Esophagus muscularis mucosa (tissue), 4 donors: ENCODE measurements around the gene KCNAB3. TPM values are rescaled to one million over a fixed set of nuclear protein-coding genes. Genes with fewer than 3 reads are reported as not detected.
A peak's percentile ranks its signal among the peaks of the same experiment; 100 is the strongest.

ENCODE experiments used
- DNase-seq: peaks from one replicate; pipeline ENCODE4 v3.0.0-alpha.2; 2017; ENCODE audit errors: extremely low spot score
- H3K27ac ChIP-seq, 4 donors: fragments of 200-600 bp; sonication (generic); replicated peaks in 1 of 4; 1 replicate in 3 of 4; 2 replicates in 1 of 4; pipeline ENCODE4 v1.5.1; 2016 to 2019; ENCODE audit warnings: mild to moderate bottlenecking in 1 of 4
- H3K27me3 ChIP-seq, 4 donors: fragments of 200-600 bp; sonication (generic); one replicate each; pipeline versions ENCODE4 v1.5.1 to v1.6.0; 2016 to 2019
- H3K36me3 ChIP-seq, 4 donors: fragments of 200-600 bp; sonication (generic); one replicate each; pipeline ENCODE4 v1.5.1; 2016 to 2019
- H3K4me1 ChIP-seq, 4 donors: fragments of 200-600 bp; sonication (generic); one replicate each; pipeline ENCODE4 v1.5.1; 2016 to 2019
- H3K4me3 ChIP-seq, 4 donors: fragments of 200-600 bp; sonication (generic); 1 replicate in 2 of 4; 2 replicates in 2 of 4; pipeline ENCODE4 v1.5.1; 2016 to 2019; ENCODE audit warnings: mild to moderate bottlenecking in 4 of 4, moderate library complexity in 1 of 4
- H3K9me3 ChIP-seq, 4 donors: fragments of 200-600 bp; sonication (generic); 1 replicate in 3 of 4; 2 replicates in 1 of 4; pipeline ENCODE4 v1.5.1; 2016 to 2019
- CTCF ChIP-seq, 3 experiments: fragments of 200-600 bp in 2 of 3; fragments of 450-650 bp in 1 of 3; sonication (generic) in 2 of 3; IDR thresholded peaks; one replicate each; pipeline ENCODE4 v1.5.1; 2017 to 2019; ENCODE audit warnings: antibody characterized with exemption in 3 of 3, mild to moderate bottlenecking in 2 of 3, moderate library complexity in 1 of 3
- EP300 ChIP-seq: sonication (generic); formaldehyde crosslinking; IDR thresholded peaks from one replicate; pipeline ENCODE4 v1.6.1; 2017; ENCODE audit warnings: antibody characterized with exemption
- POLR2A ChIP-seq: fragments of 450-650 bp; IDR thresholded peaks from one replicate; pipeline ENCODE4 v1.6.1; 2017; ENCODE audit warnings: antibody characterized with exemption, moderate library complexity, mild to moderate bottlenecking, low read depth
- POLR2AphosphoS5 ChIP-seq, 2 donors: sonication (generic); formaldehyde crosslinking; IDR thresholded peaks; one replicate each; pipeline ENCODE4 v1.6.1; 2017; ENCODE audit warnings: antibody characterized with exemption in 2 of 2
- WGBS: methylation state at CpG from one replicate; pipeline ENCODE4 v1.1.5; 2018; 5-methylcytosine and 5-hydroxymethylcytosine counted together
- intact Hi-C: fragments of 100-400 bp; cut with DNase I; formaldehyde crosslinking; loops from one replicate; pipeline ENCODE4 v1.15.1; 2023
- total RNA-seq, 4 donors: library from RNA; depleted of rRNA; stranded (reverse); fragments of >200 nt; gene quantifications; one replicate each; pipeline versions ENCODE4 v1.1.0 to v1.2.1, GENCODE V29; 2016

Gene KCNAB3
- total RNA-seq, 4 donors from 2014 or later, result 0.23 to 1.2 (median 0.41) TPM

DNA sequence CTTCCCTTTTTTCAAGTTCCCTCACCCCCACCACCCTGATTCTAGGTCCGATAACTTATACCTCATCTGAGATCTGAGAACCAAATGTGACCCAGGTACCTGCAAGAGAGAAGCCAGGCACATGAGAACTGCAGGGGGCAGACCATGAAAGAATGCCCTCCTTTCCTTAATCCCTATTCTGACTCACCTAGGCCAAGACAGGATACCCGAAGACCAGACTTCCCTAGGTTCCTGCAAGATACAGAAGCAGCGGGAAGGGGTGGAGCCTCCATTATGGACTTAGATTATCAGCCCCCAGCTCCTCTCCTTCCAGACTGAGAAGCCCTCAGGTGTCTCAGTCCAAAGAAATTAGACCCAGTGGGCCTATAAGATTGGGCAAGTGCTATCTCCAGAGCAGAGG lies 2.1 kb downstream of the KCNAB3 start:
- Histone ChIP-seq H3K27ac (no peak overlapping the region), H3K27me3 (peaks cover 0 to 20% (median 5%) of the 10 kb centered on the region in 4 donors), H3K4me1 (peaks cover 12 to 38% (median 36%) of the 10 kb centered on the region in 4 donors), H3K36me3 (peaks cover 0 to 9% (median 0%) of the 10 kb centered on the region in 4 donors), H3K4me3 (no peak overlapping the region), H3K9me3 (no peaks in the 10 kb centered on the region)
- WGBS, result 83% methylated on average over 3 of the region's 3 CpGs
- DNase-seq, result no peak
- TF ChIP-seq CTCF (IDR thresholded peaks at IDR 0.05) (no peak), POLR2A (no peak), EP300 (no peak), POLR2AphosphoS5 (IDR thresholded peaks at IDR 0.05) (no peak)
- intact Hi-C loops, result no loop called here

DNA sequence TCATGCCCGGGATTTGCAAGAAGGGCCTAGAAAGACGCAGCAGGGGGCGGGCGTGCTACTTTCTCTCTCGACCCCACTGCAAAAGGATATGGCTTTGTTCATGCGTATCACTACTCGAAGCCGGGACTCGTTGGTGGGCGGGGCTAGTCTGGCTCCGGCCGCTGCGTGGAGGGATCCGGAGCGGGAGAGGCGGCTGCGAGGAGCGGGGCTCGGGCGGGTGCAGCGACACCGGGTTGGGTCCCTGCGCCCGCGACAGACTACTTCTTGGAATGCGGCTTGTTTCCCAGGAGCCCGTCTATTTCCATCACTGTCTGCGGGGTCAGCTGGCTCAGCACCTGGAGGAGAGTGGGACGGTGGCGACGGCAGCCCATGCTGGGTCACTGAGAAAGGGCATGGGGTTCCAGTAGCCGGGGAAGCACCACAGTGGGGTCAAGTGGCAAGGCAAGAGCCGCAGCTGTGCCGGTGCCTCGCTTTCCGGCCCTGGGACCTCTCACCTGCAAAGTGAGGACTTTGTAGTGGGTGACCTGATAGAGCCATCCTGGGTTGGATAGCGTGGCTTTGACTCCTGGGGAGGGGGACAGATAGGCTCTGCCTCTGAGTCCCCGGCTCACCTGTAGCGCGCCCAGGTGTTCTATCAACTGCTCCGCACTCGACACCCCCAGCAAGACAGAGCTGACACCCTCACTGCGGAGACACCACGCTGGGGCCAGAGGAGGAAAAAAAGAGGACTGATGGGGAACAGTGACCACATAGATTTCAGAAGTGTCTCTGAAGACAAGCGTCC lies 6.6 kb downstream of the KCNAB3 start:
- WGBS, result 28% methylated on average over 44 of the region's 45 CpGs
- Histone ChIP-seq H3K4me1 (peaks cover 6 to 17% (median 15%) of the 10 kb centered on the region in 4 donors), H3K36me3 (no peaks in the 10 kb centered on the region), H3K27me3 (no peaks in the 10 kb centered on the region), H3K9me3 (no peaks in the 10 kb centered on the region), H3K4me3 (peak overlapping the region; percentile 53 to 63 (median 56)), H3K27ac (peak overlapping the region; percentile 50 to 68 (median 56))
- DNase-seq, result peak; percentile 96
- intact Hi-C loops, result no loop called here
- TF ChIP-seq EP300, result no peak
- peak; percentile 84 to 85 for TF ChIP-seq POLR2AphosphoS5 (IDR thresholded peaks at IDR 0.05)
- TF ChIP-seq POLR2A, result no peak
- TF ChIP-seq CTCF (IDR thresholded peaks at IDR 0.05), result no peak

- Histone ChIP-seq H3K9me3 (no peaks in the 10 kb centered on the region), H3K27ac (peak overlapping the region; percentile 50 to 68 (median 56)), H3K4me3 (peak overlapping the region; percentile 53 to 63 (median 56)), H3K36me3 (no peaks in the 10 kb centered on the region), H3K27me3 (no peaks in the 10 kb centered on the region), H3K4me1 (peaks cover 6 to 17% (median 15%) of the 10 kb centered on the region in 4 donors)
- DNase-seq, result no peak
- intact Hi-C loops, result no loop called here
- WGBS, result 37% methylated on average over 16 of the region's 16 CpGs
- no peak for TF ChIP-seq POLR2AphosphoS5 (IDR thresholded peaks at IDR 0.05)
- TF ChIP-seq CTCF (IDR thresholded peaks at IDR 0.05), result no peak
- TF ChIP-seq POLR2A, result no peak
- TF ChIP-seq EP300, result no peak
These were observed 7.3 kb downstream of the KCNAB3 start for GRCh38 chr17:7922269-7922844.

DNA sequence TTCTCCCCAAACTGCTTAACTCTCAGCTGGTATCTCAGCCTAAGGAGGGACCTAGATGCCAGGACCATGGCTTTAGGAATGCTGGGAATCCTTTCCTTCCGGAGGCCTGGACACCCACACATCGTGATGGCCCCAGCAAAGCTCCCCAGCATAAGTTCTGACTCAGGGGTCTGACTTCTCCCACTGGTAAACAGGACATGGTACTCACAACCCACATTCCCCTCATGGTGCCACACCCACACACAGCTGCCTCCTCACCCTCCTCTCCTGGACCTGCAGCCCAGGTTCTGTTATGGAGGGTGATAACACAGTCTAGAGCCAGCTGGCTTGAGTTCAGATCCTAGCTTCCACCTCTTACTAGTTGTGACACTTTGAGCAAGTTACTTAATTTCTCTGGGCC lies 12.8 kb downstream of the KCNAB3 start:
- 70% methylated on average over 2 of the region's 2 CpGs for WGBS
- Histone ChIP-seq H3K27ac (peak overlapping the region; percentile 92 to 95 (median 95)), H3K9me3 (no peaks in the 10 kb centered on the region), H3K4me3 (peak overlapping the region in 3 of 4 donors; percentile 62 to 84 (median 65)), H3K36me3 (peaks cover 0 to 6% (median 2%) of the 10 kb centered on the region in 4 donors), H3K27me3 (no peaks in the 10 kb centered on the region), H3K4me1 (peaks cover 24 to 29% (median 27%) of the 10 kb centered on the region in 4 donors)
- DNase-seq, result no peak
- TF ChIP-seq CTCF (IDR thresholded peaks at IDR 0.05) (no peak), POLR2AphosphoS5 (IDR thresholded peaks at IDR 0.05) (no peak), POLR2A (no peak), EP300 (no peak)
- intact Hi-C loops, result no loop called here
